NCI-H524 (cell line): Measurements from ENCODE around the gene MEIS2.
A peak's percentile ranks its signal among the peaks of the same experiment; 100 is the strongest.

ENCODE experiments used
- DNase-seq, 2 experiments: peaks; one replicate each; lab custom pipeline; 2025; lab: John Stamatoyannopoulos, UW

MEIS2 gene

DNA sequence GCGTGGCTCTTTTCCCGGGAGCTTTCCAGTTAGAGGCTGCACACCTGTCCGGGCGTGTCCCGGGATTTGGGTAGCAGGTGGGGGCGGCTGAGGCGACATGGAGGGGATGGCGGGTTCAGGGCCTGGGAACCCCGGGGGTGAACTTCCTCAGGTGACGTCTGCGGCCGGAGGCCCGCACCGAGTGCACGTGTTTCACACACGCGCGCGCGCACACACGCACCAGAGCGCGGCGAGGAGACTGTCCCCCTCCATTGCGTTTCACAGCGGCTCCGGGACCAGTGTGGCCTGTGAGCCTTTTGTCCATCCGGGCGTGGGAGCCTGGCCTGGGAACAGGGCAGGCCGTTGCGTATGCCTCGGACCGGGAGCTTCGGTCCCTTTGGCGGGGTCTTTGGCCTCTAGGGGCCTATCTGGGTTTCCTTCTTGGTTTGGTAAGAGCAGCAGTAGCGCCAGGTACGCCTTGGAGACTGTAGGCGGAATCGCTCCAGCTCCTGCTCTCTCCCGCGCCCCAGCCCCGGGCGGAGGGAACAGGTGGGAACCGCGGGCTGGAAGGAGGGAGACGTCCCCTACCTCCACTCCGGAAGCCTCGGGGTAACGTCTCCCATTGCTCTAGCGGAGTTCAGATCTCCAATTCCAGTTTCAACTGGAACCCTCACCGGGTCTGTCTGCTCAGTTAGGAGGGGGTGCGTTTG is 220.0 kb downstream of the MEIS2 start:
- DNase-seq, result peak in 1 of 2 experiments; percentile 17

DNA sequence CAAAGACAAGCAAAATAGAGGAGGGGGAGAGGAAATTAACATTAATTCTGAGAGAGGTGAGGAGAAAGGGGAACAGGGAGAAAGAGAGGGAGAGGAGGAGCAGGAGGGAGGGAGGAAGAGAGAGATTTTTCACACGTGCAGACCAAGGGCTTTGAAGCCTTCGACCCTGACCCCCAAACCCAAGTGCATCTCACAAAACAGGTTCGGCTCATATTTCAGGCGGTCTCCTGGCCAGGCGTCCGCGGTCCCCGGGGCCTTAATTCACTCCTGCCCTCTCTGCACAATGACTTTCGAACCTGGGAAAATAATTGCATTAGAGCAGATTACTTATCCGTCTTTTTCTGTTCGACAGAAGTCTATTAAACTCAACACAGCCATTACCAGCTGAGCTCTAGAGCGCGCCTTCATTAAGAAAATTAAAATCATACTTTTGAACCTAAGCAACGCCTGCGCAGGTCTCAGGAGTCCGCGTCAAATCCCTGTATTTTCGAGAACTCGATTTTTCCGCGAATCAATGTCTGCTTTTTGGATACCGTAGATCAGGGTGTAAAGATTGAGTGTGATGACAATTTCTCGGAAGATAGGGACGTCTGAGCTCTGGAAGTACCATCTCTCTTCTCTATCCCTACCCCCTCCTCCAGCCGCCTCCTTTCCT is 220.7 kb downstream of the MEIS2 start:
- no peak for DNase-seq

DNA sequence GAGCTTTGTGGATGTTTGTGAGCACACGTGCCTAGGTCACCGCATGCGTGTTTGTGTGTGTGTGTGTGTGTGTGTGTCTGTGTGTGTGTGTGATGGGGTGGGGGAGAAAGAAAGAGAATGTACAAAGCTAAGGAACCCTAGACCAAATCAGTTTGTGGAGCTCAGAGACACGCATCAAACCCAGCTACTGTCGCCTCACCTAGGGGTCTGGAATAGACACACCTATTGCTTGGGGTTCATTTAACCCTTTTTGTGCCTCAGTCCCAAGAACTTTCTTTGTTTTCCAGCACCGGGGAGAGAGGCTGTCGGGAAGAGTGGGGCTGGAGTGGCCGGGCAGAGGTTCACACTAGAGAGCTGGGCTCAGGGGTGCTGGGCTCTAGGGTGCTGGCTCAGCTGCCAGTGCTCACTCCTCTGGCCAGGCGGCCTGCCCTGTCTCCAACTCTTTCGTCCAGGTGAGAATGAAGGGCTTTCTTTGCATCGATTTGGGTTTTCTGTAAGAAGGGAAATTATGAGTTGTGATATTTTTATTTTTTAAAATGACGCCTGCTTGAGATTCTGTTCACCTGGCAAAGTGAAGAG is 221.6 kb downstream of the MEIS2 start:
- no peak for DNase-seq

DNA sequence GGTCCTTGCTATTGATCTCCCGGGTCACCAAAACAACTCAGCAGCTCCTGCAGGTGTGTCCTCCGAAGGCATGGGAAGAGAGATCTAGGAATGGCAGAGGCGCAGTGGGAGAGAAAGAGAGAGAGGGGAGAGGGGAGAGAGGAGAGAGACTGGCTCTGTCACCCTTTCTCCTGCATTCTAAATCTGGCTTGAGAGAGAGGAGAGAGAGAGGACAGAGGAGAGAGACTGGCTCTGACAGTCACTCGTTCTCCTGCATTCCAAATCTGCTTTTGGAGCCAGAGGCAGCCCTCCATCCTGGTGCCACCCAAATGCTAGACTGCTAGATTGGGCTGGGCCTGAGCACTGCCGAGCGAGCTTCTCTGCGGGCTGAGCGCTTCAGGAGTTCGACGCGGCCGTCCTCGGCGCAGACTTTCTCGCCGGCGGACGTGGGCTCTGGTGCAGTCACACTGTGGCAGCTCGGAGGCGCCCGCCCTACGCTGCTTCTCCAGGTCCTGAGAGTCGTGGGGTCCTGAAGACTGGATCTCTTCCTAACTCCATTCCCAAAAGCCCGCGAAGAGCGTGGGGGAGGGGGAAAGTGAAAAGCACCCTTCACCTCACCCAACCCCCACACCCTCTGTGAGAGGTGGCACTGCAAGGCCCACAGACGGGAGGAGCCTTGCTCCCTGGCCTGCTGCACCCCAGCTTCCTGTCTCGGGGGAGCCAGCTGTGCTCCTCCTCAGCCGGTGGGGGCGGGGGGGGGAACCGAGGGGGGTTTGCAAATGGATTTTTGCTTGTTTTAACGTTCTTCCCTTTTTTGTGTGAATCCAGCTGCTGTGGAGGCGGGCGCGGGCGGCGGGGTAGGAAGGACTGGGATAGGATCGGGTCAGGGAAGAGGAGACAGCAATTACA is 222.3 kb downstream of the MEIS2 start:
- DNase-seq, result no peak

DNA sequence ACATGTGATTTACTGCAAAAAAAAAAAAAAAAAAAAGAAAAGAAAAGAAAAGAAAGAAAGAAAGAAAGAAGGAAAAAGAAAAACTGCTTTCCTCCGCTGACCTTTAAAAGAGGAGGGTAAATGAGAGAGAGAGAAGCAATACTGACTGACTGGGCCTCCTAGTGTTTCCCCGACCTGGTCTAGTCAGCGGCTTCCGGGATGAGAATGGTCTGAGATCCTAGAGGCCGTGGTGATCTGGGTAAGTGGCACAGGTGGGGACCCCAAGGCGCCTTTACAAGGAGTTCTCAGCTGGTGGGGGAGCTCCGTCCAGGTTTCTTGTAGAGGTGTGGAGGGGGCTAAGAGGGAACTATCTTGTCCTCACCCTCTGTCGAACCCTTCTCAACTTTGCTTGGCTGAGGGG is 223.1 kb downstream of the MEIS2 start:
- no peak for DNase-seq

DNA sequence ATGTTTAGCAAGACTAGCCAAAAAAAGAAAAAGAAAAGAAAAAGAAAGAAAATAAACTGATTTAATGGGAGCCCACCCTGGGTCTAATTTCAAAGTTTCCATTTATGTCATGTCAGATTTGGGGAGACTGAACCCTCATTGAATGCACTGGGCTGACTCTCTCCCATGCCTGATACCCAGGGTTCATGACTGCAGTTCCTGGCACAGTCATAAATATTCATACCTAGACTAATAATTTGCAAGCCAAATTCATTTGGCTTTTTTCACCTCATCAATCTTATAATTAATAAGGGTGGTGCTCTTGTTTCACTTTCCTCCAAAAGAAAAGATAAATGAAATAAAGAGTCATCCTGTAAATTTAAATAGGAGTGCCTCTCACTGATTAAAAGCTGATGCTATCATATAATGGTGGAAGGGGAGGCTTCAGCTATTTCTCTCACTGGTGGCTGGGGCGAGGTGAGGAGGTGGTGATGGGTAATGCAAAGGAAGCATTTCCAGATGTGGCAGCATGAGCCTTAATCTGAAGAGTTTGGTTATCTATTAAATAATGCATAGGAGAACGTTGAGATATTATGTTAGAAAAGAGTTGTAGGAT is 224.5 kb downstream of the MEIS2 start:
- DNase-seq, result no peak

DNA sequence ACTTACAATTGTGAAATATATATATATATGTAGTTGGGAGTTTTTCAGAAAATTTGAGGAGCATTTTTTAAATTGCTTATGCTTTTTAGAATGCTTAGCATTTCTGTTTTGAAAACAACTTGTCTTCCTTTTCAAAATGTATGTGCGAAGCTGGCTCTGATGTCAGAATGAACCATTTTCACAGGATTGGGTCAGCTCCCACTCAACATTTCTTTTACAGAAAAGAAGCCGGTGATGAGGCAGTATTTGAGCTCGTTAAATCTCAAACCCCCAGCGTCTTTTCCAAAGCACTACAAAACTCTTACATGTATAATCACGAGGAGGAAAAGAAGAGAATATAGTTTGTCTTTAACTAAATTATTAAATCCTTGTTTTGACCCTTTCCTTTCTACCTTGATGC is 225.4 kb downstream of the MEIS2 start:
- DNase-seq, result no peak

DNA sequence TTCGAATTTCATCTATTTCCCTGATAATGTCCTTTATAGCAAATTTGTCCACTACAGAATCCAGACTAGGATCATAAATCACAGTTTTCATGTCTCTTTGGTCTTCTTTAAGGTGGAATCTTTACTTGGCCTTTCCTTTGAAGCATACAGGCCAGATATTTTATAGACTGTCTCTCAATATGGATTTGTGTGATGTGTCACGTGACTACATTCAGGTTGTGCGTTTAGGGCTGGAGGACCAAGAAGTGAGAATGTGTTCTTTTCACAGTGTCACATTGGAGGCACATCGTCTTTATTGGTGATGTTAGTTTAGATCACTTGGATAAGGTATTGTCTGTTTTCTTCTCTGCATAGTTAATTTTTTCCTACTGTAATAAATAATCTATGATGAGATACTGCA is 232.9 kb downstream of the MEIS2 start:
- DNase-seq, result no peak

DNA sequence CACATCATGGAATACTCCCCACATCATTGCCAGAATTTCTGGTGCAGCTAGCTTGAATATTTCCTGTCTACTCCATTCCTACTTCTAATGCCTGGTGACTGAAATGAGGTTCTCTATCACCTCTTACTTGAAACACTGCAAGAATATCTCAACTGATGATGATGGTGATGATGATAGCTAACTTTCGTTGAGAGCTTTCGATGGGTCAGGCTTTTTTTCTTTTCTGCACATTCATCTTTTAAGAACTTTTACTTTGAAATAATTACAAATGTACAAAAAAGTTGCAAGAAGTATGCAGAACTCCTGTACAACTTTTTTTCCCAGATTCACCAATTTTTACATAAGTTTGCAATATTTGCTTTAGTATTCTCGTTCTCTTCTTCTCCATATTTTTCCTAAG is 233.5 kb downstream of the MEIS2 start:
- no peak for DNase-seq

DNA sequence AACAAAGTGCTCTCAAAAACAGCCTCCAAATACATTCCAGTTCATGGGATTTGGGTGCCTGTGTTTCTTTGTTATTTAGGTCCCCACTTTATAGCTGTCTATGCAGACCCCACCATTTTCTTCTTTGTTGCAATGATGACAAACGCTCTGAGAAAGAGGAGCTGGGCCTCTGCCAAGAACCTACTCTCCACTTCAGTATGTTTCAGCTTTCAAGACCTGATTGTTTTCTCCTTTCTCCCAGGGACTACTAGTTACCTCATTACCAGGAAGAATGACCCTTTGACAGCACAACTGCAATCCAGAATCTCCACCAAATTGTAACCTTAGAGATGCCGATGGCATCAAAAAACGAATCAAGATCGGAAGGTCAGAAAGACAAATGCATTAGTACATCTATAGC is 236.8 kb downstream of the MEIS2 start:
- no peak for DNase-seq

DNA sequence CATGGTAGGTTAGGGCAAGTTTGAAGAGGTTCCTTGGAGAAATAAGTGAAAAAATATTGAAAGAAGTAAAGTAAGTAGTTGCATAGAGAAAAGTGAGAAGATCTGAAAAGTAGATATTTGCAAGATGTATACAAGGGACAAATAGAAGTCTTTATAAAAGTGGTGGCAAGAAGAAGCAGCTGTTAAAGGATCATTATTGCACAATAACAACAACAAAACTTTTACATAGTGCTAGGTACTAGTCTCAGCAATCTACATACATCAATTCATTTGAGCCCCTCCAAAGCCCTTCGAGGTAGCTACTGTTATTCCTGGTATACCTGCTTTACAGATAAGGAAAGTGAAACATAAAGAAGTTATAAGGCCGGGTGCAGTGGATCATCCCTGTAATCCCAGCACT is 239.6 kb downstream of the MEIS2 start:
- DNase-seq, result no peak

DNA sequence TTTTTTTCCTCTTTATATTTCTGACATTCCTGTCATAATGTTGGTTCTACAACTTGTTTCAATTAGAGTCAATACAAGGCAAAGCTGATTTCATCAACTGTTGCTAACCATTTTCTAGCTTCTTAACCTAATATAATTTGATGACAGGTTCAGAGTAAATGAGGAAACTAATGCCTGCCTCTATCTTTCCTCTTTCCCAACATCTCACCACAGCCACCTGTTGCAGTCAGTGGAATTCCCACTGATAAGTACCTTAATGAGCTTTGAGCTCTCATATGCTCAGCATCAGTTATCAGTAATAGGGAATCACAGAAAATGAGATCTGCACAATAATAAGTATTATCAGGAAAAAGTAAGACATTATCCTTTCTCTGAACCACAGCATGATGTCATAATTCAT is 241.9 kb downstream of the MEIS2 start:
- DNase-seq, result no peak

DNA sequence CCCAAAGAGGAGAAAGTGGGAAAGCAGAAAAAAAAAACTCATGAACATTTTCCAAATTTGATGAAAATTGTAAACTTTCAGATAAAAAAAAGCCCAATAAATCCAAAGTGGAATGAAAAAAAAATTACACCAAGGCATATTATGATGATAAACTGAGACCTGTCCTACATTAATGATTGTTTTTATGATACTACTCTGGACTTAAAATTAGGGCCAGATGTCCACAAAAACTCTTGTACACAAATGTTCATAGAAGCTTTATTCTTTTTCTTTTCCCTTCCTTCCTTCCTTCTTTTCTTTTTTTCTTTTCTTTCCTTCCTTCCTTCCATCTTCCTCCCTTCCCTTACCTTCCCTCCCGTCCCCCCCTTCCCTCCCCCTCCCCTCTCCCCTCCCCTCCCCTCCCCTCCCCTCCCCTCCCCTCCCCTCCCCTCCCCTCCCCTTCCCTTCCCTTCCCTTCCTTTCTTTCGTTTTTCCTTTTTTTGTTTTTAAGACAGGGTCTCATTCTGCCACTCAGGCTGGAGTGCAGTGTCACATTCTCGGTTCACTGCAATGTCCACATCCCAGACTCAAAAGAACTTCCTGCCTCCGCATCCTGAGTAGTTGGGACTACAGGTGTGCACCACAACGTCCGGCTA is 243.9 kb downstream of the MEIS2 start:
- no peak for DNase-seq

DNA sequence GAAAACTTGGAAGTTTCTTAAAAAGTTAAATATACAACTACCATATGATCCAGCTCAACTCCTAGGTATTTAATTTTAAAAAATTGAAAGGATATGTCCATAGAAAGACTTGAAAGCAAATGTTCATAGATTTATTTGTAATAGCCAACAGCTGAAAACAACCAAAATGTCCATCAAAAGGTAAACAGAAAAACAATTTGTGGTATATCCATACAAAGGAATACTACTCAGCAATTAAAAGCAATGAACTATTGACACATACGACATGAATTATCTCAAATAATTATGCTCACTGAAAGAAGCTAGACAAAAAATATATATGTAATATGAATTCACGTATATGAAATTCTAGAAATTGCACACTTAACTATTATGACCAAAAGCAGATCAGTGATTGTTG is 249.5 kb downstream of the MEIS2 start:
- DNase-seq, result no peak

DNA sequence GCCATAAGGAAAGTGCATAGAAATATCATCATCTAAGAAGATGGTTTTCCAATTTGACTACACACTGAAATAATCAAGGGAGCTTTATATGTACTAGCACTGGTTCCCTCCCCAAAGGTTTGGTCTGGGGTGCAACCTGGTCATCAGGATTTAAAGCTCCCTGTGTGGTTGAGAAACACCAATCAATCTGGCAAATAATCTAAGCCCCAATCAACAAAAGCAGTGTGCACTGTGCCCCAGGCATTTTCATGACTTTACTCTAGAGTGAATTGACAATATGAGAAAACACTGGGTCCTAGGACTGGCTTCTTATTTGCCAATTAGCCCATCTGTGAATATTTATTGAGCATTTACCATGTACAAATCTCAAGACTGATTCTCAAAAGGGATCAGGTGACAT is 255.1 kb downstream of the MEIS2 start:
- DNase-seq, result no peak

DNA sequence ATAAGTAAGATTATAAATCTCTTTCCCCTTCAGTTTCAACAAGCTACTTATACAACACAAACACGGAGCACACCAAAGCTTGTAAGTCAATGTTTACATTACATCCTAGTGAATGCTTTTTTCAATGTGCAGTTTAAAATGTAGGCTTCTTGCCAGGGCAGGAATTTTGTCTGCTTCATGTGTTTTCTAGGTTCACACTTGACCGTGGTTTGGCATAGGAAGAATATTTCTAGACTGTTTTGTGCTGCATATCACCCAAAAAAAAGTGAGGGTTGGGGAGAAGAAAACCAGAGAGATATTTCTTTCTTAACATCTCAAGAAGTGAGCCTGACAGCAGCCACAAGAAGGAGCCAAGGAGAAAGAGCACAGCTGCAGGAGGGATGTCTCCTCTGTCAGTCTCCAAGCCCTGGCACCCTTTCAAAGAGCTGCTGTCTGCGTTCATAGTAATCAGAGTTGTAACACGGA is 255.8 kb downstream of the MEIS2 start:
- no peak for DNase-seq

DNA sequence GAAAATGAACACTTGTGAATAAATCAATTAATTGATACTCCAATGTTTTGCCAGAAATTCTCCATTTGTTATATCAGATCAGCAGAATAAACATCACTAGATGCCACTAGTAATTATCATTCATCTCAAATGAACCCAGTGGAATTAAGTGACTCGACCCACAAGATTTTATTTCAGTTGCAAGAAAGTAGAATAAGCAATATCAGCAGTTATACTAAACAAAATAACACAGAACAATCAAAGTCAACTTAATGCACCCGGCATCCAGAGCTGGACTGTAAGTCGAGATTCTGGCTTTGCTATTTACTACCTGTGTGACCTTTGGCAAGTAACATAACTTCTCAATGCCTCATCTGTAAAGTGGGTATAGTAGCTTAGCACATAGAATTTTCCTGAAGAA is 256.5 kb downstream of the MEIS2 start:
- DNase-seq, result no peak

DNA sequence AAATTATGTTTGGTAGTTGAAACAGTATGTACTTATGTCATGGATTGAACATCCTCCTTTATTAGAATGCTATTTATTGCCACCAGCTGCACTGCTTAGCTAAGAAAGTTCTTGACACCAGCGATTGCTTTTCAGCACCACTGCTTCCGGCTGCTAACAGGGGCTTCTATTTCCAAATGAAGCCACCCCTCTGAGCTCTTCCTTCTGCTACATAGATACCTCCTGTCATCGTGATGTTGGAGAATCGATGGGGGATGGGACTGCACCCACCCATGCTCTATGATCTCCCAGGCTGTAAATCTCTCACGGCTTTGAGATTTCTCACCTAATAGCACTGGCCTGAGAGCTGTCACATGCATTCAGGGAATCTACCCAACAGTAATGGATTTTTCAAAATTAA is 259.2 kb downstream of the MEIS2 start:
- no peak for DNase-seq
